ENCODE measurements around the gene IRF7. TPM values are rescaled to one million over a fixed set of nuclear protein-coding genes. Genes with fewer than 3 reads are reported as not detected.

IRF7 gene
- total RNA-seq, 2 experiments from 2014 or later = 146 to 267 TPM

DNA sequence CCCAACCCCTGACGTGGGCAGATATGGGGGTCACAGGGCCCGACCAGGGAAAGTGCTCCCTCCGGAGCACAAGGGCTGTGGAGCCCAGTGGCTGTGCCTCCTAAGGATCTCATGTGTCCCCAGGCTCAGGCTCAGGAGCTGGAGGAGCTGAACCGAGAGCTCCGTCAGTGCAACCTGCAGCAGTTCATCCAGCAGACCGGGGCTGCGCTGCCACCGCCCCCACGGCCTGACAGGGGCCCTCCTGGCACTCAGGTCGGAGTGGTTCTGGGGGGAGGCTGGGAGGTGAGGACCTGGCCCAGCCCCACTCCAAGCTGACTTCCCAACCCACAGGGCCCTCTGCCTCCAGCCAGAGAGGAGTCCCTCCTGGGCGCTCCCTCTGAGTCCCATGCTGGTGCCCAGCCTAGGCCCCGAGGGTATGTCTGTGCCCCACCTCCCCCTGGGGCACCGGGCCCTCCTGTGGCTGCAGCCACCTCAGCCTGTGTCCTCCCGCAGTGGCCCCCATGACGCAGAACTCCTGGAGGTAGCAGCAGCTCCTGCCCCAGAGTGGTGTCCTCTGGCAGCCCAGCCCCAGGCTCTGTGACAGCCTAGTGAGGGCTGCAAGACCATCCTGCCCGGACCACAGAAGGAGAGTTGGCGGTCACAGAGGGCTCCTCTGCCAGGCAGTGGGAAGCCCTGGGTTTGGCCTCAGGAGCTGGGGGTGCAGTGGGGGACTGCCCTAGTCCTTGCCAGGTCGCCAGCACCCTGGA, 52.5 kb downstream of the IRF7 start:
- Mint-ChIP-seq H3K4me3 (no peak overlapping the region), H3K27ac (no peak overlapping the region), H3K9me3 (ENCODE audit: low read depth) (no peaks in the 10 kb centered on the region), H3K27me3 (peaks cover 2% of the 10 kb centered on the region), H3K4me1 (peaks cover 24% of the 10 kb centered on the region), H3K36me3 (peaks cover 5% of the 10 kb centered on the region)
- DNase-seq (no peak), ATAC-seq (no peak)
- CTCF ChIA-PET = interaction anchor here (1.2 kb wide), 1 partner anchor 8 kb away, joined by 8 read pairs; no protein-coding TSS in a partner anchor

Small RNA genes lying within 50 kb of the gene (microRNA-seq; reads per million reads assigned to microRNA genes)
- 517 reads per million, percentile 80 among the genes with 10 or more reads in this experiment for gene MIR210

Other genes starting within 250 kb of the IRF7 start
- gene B4GALNT4, start 246.5 kb downstream of the IRF7 start, total RNA-seq = under 1 TPM in 1 of 2 experiments, not detected in 1; 0.32 TPM
- gene PKP3, start 221.7 kb downstream of the IRF7 start, total RNA-seq = under 1 TPM; 0.09 to 0.18 TPM
- gene SIGIRR, start 201.0 kb downstream of the IRF7 start, total RNA-seq = 100 to 1,000 TPM in 1 of 2 experiments, 10 to 100 TPM in 1; 96.2 to 198 TPM
- gene ANO9, start 173.9 kb downstream of the IRF7 start, total RNA-seq = 10 to 100 TPM; 33.0 to 79.4 TPM
- gene PTDSS2, start 165.7 kb downstream of the IRF7 start, total RNA-seq = 10 to 100 TPM; 26.6 to 31.2 TPM
- gene RNH1, start 108.7 kb downstream of the IRF7 start, total RNA-seq = 100 to 1,000 TPM in 1 of 2 experiments, 10 to 100 TPM in 1; 98.4 to 113 TPM
- gene HRAS, start 80.4 kb downstream of the IRF7 start, total RNA-seq = 10 to 100 TPM; 50.7 to 53.8 TPM
- gene LRRC56, start 78.4 kb downstream of the IRF7 start, total RNA-seq = 1 to 10 TPM; 1.7 to 2.1 TPM
- 1 to 10 TPM in 1 of 2 experiments, under 1 TPM in 1; 0.23 to 1.3 TPM for gene LMNTD2, start 55.2 kb downstream of the IRF7 start, total RNA-seq
- 10 to 100 TPM; 20.8 to 32.1 TPM for gene RASSF7, start 55.0 kb downstream of the IRF7 start, total RNA-seq
- 10 to 100 TPM; 60.2 to 62.0 TPM for gene PHRF1, start 39.5 kb downstream of the IRF7 start, total RNA-seq
- not detected for gene CDHR5, start 9.0 kb upstream of the IRF7 start, total RNA-seq
- gene SCT, start 11.2 kb upstream of the IRF7 start, total RNA-seq = not detected
- under 1 TPM; 0.16 to 0.41 TPM for gene DRD4, start 21.3 kb upstream of the IRF7 start, total RNA-seq
- gene DEAF1, start 79.3 kb upstream of the IRF7 start, total RNA-seq = 10 to 100 TPM; 39.0 to 40.1 TPM
- gene TMEM80, start 79.9 kb upstream of the IRF7 start, total RNA-seq = 10 to 100 TPM; 23.5 to 26.0 TPM
- gene EPS8L2, start 90.3 kb upstream of the IRF7 start, total RNA-seq = 10 to 100 TPM; 17.4 to 20.2 TPM
- 100 to 1,000 TPM; 249 to 293 TPM for gene TALDO1, start 131.5 kb upstream of the IRF7 start, total RNA-seq
- gene GATD1, start 161.5 kb upstream of the IRF7 start, total RNA-seq = 10 to 100 TPM; 62.4 to 79.4 TPM
- gene CEND1, start 174.1 kb upstream of the IRF7 start, total RNA-seq = 1 to 10 TPM; 1.3 to 3.7 TPM
- gene SLC25A22, start 182.3 kb upstream of the IRF7 start, total RNA-seq = 10 to 100 TPM; 49.4 to 54.7 TPM
- gene PIDD1, start 189.3 kb upstream of the IRF7 start, total RNA-seq = 10 to 100 TPM; 42.4 to 59.8 TPM
- 1,000 to 10,000 TPM; 1,844 to 1,872 TPM for gene RPLP2, start 194.0 kb upstream of the IRF7 start, total RNA-seq
- gene PNPLA2, start 203.0 kb upstream of the IRF7 start, total RNA-seq = 10 to 100 TPM; 64.7 to 70.0 TPM
- gene CRACR2B, start 212.0 kb upstream of the IRF7 start, total RNA-seq = 10 to 100 TPM; 11.3 to 14.1 TPM
- 10 to 100 TPM; 23.1 to 54.9 TPM for gene CD151, start 217.0 kb upstream of the IRF7 start, total RNA-seq
- 100 to 1,000 TPM in 1 of 2 experiments, 10 to 100 TPM in 1; 87.6 to 114 TPM for gene POLR2L, start 226.6 kb upstream of the IRF7 start, total RNA-seq
- gene TSPAN4, start 226.9 kb upstream of the IRF7 start, total RNA-seq = 10 to 100 TPM in 1 of 2 experiments, 1 to 10 TPM in 1; 7.8 to 17.8 TPM

Measured in activated CD8-positive, alpha-beta memory T cell treated with anti-CD3 and anti-CD28 coated beads, Interleukin-2, amount 10 ng/mL, durations not matched to agents 7 days and 5 days (primary cell).